HG02610 (cell line): ENCODE results near the gene CCDC191.

Experiments
- ATAC-seq: cut with Tn5 transposase; IDR thresholded peaks from one replicate; pipeline ENCODE4 v1.9.1; 2021; ENCODE audit warnings: mild to moderate bottlenecking, moderate library complexity; ENCODE audit not compliant: unreplicated experiment

Gene CCDC191

DNA sequence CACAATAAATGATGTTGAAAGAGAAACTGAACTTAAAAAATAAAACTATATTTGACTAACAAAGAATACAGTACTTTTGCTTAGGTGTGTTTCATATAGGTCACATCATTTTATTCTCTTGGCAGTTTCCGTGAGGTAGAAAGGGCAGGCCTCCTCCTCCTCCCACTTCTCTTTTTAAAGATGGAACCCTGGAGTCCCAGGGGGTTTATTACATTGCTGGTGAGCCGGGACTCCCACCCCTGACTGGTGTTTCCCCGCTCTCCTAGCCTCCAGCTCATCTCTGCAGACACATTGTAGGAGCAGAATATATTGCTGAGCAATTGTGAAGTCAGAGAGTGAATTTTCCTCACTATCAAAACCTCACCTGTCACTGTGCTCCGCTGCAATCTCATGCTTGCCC lies 78.5 kb downstream of the CCDC191 start:
- ATAC-seq = no peak

DNA sequence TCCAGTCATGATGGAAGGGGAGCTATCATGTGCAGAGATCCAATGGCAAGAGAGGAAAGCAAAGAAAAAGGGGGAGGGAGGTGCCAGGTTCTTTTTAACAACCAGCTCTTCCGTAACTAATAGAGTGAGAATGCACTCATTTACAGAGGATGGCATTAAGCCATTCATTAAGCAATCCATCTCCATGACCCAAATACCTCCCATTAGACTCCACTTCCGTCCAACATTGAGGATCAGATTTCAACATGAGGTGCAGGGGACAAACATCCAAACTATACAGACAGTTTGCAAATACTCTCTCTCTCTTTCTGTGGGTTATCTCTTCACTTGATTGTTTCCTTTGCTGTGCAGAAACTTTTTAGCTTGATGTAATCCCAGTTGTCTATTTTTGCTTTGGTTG lies 87.3 kb downstream of the CCDC191 start:
- ATAC-seq = no peak

DNA sequence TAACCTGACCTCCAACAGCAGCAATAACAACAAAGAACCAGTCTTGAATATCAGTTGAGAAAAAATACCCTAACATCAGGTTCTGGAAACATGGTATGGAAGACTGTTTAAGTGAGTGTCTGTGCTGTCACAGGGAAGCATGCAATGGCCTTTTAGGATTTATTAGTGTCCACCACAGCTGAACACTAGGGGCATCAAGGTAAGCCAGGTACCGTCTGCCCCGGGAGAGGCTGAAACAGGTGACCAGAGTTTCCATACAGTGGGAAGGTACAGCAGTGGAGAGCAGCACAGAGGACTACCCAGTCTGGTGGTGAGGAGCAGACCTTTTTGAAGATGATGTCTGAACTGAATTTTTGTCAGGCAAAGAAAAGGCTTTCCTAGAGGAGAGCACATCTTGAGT lies 90.2 kb downstream of the CCDC191 start:
- ATAC-seq = no peak

DNA sequence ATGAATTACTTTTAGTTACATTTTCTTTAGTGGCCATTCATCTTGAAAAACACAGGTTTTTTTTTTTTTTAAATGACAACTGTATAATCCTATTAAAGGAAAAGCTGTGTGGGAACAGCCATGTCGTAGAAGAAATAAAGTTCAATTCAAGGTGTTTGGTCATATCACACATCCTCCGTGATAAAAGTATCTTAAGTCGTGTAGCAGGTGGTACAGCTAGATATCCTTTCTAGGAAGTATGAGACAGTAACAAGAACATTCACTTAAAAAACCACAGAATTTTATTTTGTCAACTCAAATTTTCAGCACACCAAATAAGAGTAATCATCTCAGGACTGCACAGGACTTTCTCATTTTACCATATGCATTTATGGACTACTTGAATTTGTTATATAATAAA lies 92.4 kb downstream of the CCDC191 start:
- ATAC-seq = no peak

DNA sequence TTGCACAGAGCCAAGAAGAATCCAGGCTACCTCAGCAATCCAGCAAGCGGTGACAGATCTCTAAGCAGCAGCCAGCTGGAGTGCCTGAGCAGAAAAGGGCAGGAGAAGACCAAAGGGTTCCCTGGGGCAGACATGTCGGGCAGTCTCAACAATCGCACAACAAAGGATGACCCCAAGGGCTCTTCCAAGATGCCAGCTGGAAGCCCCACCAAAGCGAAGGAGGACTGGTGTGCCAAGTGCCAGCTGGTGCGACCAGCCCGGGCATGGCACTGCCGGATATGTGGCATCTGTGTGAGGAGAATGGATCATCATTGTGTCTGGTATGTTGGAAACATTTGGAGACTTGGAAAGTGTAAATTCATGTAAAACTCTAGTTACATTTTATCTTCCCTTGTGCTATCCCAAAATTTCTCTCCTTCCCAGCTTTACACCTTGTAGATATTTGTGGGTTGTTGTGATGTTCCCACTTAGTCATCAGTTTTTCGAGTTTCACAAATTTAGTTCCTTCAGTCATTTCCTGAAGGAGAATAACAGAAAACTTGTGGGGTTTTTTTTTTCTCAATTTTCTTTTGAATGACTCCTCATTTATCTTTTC lies 102.1 kb downstream of the CCDC191 start:
- no peak for ATAC-seq

DNA sequence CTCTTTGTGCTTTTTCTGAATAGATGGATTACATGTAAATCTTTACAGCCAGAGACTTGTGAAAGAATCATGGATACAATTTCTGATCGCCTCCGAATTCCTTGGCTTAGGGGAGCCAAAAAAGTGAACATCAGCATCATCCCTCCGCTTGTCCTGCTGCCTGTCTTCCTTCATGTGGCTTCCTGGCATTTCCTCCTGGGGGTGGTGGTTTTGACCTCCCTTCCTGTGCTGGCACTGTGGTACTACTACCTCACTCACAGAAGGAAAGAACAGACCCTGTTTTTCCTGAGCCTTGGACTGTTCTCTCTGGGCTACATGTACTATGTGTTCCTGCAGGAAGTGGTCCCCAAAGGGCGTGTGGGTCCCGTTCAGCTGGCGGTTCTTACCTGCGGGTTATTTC lies 102.6 kb downstream of the CCDC191 start:
- ATAC-seq = no peak

DNA sequence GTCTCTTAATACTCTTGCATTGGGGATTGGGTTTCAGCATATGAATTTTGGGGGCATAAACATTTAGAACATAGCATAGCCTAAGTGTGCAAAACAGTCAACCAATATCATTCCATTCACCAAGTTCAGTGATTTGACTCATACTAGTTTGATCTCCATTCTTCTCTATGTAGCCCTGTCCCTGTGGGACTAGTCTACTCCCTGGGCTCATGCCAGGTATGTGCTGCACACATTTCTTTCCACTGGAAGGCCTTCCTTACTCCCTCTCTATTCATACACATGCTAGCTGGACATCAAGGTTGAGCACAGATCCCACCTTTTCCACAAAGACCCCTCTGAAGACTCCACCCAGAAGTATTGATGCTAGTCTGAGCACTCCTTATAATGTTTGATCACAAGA lies 103.4 kb downstream of the CCDC191 start:
- no peak for ATAC-seq

DNA sequence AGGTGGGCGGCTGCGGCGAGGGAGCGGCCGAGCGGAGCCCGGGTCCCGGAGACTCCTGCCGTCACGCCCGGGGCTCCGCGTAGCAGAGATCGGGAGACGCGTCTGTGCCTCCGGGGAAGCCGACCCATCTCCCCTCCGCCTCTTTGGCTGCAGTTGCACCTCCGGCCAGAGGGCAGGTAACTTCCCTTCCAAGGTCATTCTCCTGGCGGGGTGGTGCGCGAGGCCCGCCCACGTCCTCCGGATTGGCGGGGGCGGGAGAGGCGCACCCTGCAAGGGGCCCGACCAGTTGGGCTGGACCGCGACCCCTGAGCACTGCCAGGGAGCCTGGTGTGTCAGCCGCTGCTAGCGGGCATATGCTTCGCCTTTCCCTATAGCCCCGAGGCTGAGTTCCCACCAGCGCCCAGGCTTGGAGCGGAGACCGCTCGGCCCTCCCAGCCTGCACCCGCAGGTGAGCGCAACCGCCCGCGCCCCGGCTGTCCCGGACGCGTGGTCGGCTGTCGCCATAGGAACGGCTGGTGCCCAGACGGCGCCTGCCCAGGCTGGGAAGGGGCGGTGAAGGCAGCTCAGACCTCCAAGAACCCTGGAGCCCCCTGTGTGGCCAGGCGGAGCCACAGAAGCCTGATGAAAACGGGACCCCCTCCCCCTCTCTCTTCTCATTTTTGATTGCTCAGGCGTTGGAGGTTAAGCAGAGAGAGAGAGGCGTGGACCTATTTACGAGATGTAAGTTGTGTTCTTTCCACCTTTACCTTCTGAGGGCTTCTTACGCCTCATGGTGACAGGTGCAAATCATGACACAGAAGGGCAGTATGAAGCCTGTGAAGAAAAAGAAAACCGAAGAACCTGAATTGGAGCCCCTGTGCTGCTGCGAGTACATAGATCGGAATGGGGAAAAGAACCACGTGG lies 108.1 kb downstream of the CCDC191 start:
- peak; percentile 41 for ATAC-seq

DNA sequence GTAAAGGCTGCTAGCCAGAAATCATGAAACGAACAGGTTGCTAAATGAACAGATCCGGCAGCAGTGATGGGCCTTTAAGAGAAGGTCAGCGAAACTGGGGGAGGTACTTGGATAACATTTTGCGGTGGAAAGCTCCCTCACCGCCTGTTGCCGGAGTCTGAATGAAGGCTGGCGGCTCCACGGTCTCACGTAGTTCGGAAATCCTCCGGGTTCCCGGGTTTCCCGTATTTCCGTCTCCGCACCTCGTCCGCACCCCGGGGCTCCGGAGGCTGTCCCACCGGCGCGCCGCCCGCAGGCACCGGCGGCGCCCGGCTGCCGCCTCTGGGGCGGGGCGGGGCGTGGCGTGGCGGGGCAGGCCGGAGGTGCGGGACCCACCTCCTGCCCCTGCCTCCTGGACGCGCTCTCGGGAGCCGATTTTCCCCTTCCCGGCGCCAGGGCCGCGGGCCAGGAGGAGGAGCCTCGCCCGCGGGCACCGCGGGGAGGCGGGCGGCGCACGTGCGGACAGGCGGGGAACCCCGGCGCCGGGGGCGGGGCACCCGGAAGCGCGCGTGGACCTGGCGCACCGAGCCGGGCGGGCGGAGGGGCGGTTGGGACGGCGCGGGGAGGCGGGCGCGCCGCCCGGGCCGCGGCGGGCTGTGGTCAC lies 108.8 kb downstream of the CCDC191 start, which contains the start of gene ZDHHC23:
Gene ZDHHC23 (plus strand): TSS at position 642 of the 643 bp plus-strand sequence. CDS start 790 bp downstream, outside the sequence.
- ATAC-seq = peak; percentile 73

DNA sequence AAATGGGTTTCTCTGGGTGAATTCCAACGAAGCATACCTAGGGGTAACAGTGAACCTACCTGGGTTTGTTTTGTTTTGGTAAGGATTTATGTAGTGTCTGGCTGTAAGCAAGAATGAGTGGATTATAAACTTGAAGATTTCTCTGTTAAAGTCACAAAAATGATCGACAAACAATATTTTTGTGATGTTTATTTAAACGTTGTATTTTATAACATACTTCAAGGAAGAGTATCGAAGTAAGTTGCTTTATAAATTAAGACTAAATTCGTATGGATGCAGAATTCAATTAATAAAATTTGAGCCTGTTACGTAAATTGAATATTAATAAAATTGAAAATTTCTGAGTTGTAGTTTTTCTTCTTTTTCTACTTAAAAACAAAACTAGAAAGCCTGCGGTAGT lies 109.5 kb downstream of the CCDC191 start:
- ATAC-seq = no peak

DNA sequence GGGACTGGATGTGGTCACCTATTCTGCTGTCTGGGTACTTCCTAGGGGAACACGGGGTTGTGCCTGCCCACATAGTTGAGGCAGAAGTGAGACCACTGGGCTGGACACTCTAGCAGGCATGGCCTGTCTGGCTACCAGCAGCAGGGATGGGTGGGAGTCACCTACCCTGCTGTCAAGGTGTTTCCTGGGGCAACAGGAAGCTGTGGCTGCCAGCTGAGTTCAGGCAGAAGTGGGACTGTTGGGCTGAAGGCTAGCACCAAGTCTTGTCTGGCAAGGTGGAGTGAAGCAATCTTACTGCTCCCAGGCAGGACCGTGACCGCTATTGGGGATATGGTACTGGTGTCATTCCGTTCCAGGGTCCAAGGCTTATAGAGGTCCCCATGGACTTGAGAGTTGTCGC lies 128.8 kb downstream of the CCDC191 start:
- ATAC-seq = no peak

DNA sequence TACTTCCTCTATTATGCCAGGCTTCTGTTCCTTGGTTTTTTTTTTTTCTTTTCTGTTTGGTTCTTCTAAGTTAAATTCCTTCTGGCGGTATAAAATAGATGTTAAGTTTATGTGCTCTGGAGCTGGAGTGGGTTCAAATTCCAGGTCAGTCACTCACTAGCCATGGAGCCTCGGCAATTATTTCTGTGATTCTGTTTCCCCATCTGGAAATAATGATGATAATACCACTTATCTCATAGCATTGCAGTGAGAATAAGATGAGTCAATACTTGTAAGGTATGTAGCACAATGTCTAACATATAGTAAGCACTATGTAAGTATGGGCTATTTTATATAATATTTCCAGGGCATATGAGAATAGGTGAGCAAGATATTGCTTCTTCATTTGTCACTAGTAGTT lies 141.7 kb downstream of the CCDC191 start:
- no peak for ATAC-seq
